Transverse colon (tissue), 3 donors: ENCODE data around the gene FOXJ3.

Experiments used
- POLR2A ChIP-seq: fragments of 450-650 bp; IDR thresholded peaks from one replicate; pipeline ENCODE4 v1.6.1; 2016; ENCODE audit warnings: antibody characterized with exemption, mild to moderate bottlenecking, moderate library complexity
- TF ChIP-seq, protein P1 (sequence below), 5 experiments: fragments of 200-600 bp in 3 of 5; fragments of 450-650 bp in 2 of 5; sonication (generic) in 3 of 5; IDR thresholded peaks; 1 replicate in 2 of 5; 2 replicates in 3 of 5; pipeline ENCODE4 v1.5.1; 2016 to 2017; ENCODE audit warnings: antibody characterized with exemption in 5 of 5, inconsistent platforms in 3 of 5, mild to moderate bottlenecking in 2 of 5, moderate library complexity in 1 of 5

DNA sequence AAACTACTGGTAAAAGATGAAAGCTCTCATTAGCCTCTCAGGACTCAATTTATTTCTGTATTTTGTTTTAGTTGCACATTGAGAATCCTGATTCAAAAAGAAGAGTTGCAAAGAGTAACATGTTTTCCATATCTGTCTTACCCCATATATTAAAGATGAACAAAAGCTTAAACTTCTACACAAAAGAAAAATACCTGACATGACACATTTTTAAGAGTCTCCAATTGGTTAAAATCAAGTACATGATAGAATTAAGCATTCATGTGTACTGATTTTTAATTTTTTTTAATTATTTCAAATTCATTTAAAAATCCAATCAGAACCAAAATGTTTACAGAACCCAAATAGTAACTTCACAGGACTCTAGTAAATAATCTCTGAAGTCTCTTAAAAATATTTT, 72.0 kb downstream of the FOXJ3 start:
- no peak for TF ChIP-seq POLR2A
- TF ChIP-seq, protein P1, sequence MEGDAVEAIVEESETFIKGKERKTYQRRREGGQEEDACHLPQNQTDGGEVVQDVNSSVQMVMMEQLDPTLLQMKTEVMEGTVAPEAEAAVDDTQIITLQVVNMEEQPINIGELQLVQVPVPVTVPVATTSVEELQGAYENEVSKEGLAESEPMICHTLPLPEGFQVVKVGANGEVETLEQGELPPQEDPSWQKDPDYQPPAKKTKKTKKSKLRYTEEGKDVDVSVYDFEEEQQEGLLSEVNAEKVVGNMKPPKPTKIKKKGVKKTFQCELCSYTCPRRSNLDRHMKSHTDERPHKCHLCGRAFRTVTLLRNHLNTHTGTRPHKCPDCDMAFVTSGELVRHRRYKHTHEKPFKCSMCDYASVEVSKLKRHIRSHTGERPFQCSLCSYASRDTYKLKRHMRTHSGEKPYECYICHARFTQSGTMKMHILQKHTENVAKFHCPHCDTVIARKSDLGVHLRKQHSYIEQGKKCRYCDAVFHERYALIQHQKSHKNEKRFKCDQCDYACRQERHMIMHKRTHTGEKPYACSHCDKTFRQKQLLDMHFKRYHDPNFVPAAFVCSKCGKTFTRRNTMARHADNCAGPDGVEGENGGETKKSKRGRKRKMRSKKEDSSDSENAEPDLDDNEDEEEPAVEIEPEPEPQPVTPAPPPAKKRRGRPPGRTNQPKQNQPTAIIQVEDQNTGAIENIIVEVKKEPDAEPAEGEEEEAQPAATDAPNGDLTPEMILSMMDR (IDR thresholded peaks at IDR 0.05), result no peak
